ENCODE measurements around the gene HERC6.

GRCh38 chr4:88458104-88458740 lies 79.6 kb downstream of the HERC6 start:
- no peak for TF ChIP-seq TAF1 (IDR thresholded peaks at IDR 0.05; ENCODE audit: control insufficient read depth, extremely low read depth, insufficient read depth, low read length, severe bottlenecking)
- TF ChIP-seq ZNF696 (CRISPR knock-in tag; conservative IDR thresholded peaks at IDR 0.05) = no peak
- no peak for TF ChIP-seq ZNF280B (CRISPR knock-in tag; IDR thresholded peaks at IDR 0.05)
- no peak for TF ChIP-seq CTCF (IDR thresholded peaks at IDR 0.05 in 2 of 3, conservative IDR thresholded peaks at IDR 0.05 in 1 of 3; ENCODE audit: insufficient read depth in 2 of 3, low read depth in 1 of 3, low read length in 3 of 3)
- no peak for TF ChIP-seq BHLHE40 (IDR thresholded peaks at IDR 0.05; ENCODE audit: low read length)
- TF ChIP-seq NKRF (IDR thresholded peaks at IDR 0.05; ENCODE audit: borderline replicate concordance) = no peak
- no peak for TF ChIP-seq SMC3 (conservative IDR thresholded peaks at IDR 0.05; ENCODE audit: insufficient read depth, low read depth, low read length)
- TF ChIP-seq DLX4 (CRISPR knock-in tag; IDR thresholded peaks at IDR 0.05) = no peak
- no peak for TF ChIP-seq ZHX1 (conservative IDR thresholded peaks at IDR 0.05; ENCODE audit: low read length)
- no peak for TF ChIP-seq NR2C1 (IDR thresholded peaks at IDR 0.05)
- TF ChIP-seq NR2C1 (tag; IDR thresholded peaks at IDR 0.05) = no peak
- no peak for TF ChIP-seq MAX (CRISPR knock-in tag; IDR thresholded peaks at IDR 0.05)
- TF ChIP-seq ZBTB33 (CRISPR knock-in tag; IDR thresholded peaks at IDR 0.05) = no peak
- no peak for TF ChIP-seq POLR2G (IDR thresholded peaks at IDR 0.05; ENCODE audit: low read depth, low read length)
